ENCODE measurements around the gene GTPBP8. TPM values are rescaled to one million over a fixed set of nuclear protein-coding genes. Genes with fewer than 3 reads are reported as not detected.
A peak's percentile ranks its signal among the peaks of the same experiment; 100 is the strongest.

Gene GTPBP8
- total RNA-seq (2021; ENCODE audit: unreplicated experiment): 16.4 TPM
- polyA plus RNA-seq (2012): 11.7 and 15.8 TPM in 2 replicates
- Bru-seq, nascent RNA: percentile 82 among the genes with signal in this experiment
- percentile 80 among the genes with signal in this experiment for BruChase-seq, experiment 1, labeled RNA remaining after a 6-hour chase
- percentile 69 among the genes with signal in this experiment for BruChase-seq, experiment 2, labeled RNA remaining after a 2-hour chase
- long read RNA-seq, transcript GTPBP8-203 (6 exons, 1,360 nt): major isoform, 22 of 36 reads
- long read RNA-seq, transcript GTPBP8-207 (5 exons, 715 nt): minor isoform, 6 of 36 reads
- long read RNA-seq, partial matches to known transcripts: 2 of 36 reads
- long read RNA-seq, other reads (novel, unspliced or antisense): 3 of 36 reads

DNA sequence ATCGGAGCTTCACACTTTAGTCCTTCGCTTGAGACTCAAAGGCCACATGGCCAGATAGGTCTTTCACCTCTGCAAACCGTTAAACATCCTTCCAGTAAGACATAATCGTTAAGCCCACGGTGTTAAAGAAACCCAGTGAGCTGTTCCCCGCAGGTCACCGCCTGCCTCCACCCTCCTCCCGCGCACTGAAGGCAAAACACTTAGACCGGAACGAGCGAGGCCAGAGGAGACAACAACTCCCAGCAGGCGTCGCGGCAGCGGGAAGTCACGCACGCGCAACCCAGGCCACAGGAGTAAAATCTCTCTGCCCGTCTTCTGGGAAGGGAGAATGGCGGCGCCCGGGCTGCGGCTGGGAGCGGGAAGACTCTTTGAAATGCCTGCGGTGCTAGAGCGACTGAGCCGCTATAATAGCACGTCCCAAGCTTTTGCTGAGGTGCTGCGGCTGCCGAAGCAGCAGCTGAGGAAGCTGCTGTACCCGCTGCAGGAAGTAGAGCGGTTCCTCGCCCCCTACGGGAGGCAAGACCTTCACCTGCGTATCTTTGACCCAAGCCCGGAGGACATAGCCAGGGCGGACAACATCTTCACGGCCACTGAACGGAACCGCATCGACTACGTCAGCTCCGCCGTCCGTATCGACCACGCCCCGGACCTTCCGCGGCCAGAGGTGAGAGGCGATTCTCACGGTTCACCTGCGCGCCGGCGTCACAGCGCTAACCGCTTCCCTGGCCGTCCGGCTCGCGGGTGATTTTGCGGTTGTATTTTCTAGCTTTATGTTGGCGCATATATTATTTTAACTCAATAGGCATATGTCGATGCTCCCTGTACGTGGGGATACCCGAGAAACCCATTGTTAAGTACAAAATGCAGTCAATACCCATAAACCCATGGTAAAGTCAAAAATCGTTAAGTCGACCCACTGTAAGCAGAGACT lies at the start of gene GTPBP8:
Gene GTPBP8, plus strand, starts transcription at position 313 of the 931 bp plus-strand sequence. Its CDS starts 16 bp downstream, at position 329.
- peak; percentile 96 for ATAC-seq
- peak; percentile 86 for DNase-seq (ENCODE audit: low read depth, low spot score)
- ChIA-PET CTCF (interaction anchor here (1.4 kb wide), 3 partner anchors 11 to 348 kb away, joined by 4 to 14 read pairs (median 8); no protein-coding TSS in a partner anchor), RAD21 (ENCODE audit: low non-redundant PET in 1 of 2, low total read pairs in 2 of 2, uncharacterized antibody in 2 of 2, unreplicated experiment in 2 of 2) (no interaction called here), POLR2A (interaction anchor here (1.1 to 1.9 kb wide), 7 partner anchors 12 to 336 kb away, joined by 3 to 7 read pairs (median 3); a partner anchor contains a TSS)
- H2AFZ ChIP-seq (ENCODE audit: low read depth, low read length, poor library complexity, severe bottlenecking): peak within 1 kb of the TSS; percentile 47
- BruUV-seq (replicated peaks): TSS peak; percentile 83
- H3K36me3 ChIP-seq (ENCODE audit: control insufficient read depth in 1 of 2, insufficient read depth in 2 of 2, low read length in 2 of 2): no peaks in the 10 kb centered on the region
- peaks cover 8 to 17% of the 10 kb centered on the region in 2 experiments for H3K4me1 ChIP-seq (ENCODE audit: control insufficient read depth in 1 of 2, insufficient read depth in 2 of 2, low read length in 2 of 2)
- H3K9ac ChIP-seq (ENCODE audit: low read length): peak within 1 kb of the TSS; percentile 77
- H4K20me1 ChIP-seq (ENCODE audit: insufficient read depth): no peaks in the 10 kb centered on the region
- H3K79me2 ChIP-seq (ENCODE audit: insufficient read depth, low read length): peaks cover 31% of the 10 kb centered on the region
- peak within 1 kb of the TSS; percentile 80 to 87 for H3K4me3 ChIP-seq (replicated peaks in 1 of 2; ENCODE audit: low read depth in 1 of 2, low read length in 2 of 2)
- H3K4me2 ChIP-seq (ENCODE audit: low read length): peak within 1 kb of the TSS; percentile 79
- intact Hi-C loops (cut with micrococcal nuclease): loop anchor here (5.0 kb wide), 2 partner anchors 349 to 429 kb away; partner anchors contain the start of genes ATG3, CCDC80 and SLC35A5
- peak; percentile 92 for TF ChIP-seq POLR2A (IDR thresholded peaks at IDR 0.05; ENCODE audit: borderline replicate concordance, extremely low read depth, insufficient read depth, insufficient read length)
- peak; percentile 91 for TF ChIP-seq YY1 (IDR thresholded peaks at IDR 0.05; ENCODE audit: extremely low read depth, insufficient replicate concordance, low read depth, low read length)
- TF ChIP-seq EGR1 (IDR thresholded peaks at IDR 0.05; ENCODE audit: low read depth): 0 out of 2 replicates have a peak, but pooled peaks have one; percentile 11
- TF ChIP-seq ELF1 (IDR thresholded peaks at IDR 0.05; ENCODE audit: borderline replicate concordance, low read depth): no peak; the same call in 1 of the 2 replicates
- TF ChIP-seq, protein P1, sequence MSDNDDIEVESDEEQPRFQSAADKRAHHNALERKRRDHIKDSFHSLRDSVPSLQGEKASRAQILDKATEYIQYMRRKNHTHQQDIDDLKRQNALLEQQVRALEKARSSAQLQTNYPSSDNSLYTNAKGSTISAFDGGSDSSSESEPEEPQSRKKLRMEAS (IDR thresholded peaks at IDR 0.05): peak; percentile 73
- TF ChIP-seq CEBPB (IDR thresholded peaks at IDR 0.05; ENCODE audit: low read depth): no peak
- TF ChIP-seq SIN3A (IDR thresholded peaks at IDR 0.05; ENCODE audit: low read depth): peak; percentile 66
- TF ChIP-seq POLR2AphosphoS5 (IDR thresholded peaks at IDR 0.05; ENCODE audit: low read depth, low read length): peak; percentile 96
- TF ChIP-seq TCF7L2 (IDR thresholded peaks at IDR 0.05; ENCODE audit: borderline replicate concordance, extremely low read depth, insufficient read depth, insufficient read length): peak; percentile 65
- H3K9me3 ChIP-seq (ENCODE audit: control insufficient read depth in 1 of 2, insufficient read depth in 1 of 2, low read depth in 1 of 2, low read length in 2 of 2): no peaks in the 10 kb centered on the region
- H3K27me3 ChIP-seq (ENCODE audit: insufficient read depth, low read length): no peaks in the 10 kb centered on the region
- H3K9me2 ChIP-seq (ENCODE audit: insufficient read depth): no peaks in the 10 kb centered on the region
- H3K27ac ChIP-seq (ENCODE audit: low read depth, low read length): peak within 1 kb of the TSS; percentile 81

Data from HCT116 (cell line).